Measurements from ENCODE around the gene PRRT1B. TPM values are rescaled to one million over a fixed set of nuclear protein-coding genes. Genes with fewer than 3 reads are reported as not detected.
A peak's percentile ranks its signal among the peaks of the same experiment; 100 is the strongest.

PRRT1B gene
- not detected for total RNA-seq

GRCh38 chr9:131545003-131545785, at the start of gene PRRT1B:
Gene PRRT1B, plus strand, starts transcription at chr9:131545523. Its CDS starts 93 bp downstream, at chr9:131545616.
- Histone ChIP-seq H3K9me3 (peaks cover 10 to 26% of the 10 kb centered on the region in 2 donors), H3K4me1 (peaks cover 0 to 11% of the 10 kb centered on the region in 2 donors), H3K27me3 (no peaks in the 10 kb centered on the region), H3K4me3 (peak within 1 kb of the TSS; percentile 51 to 52), H3K27ac (no peak within 1 kb of the TSS), H3K36me3 (no peaks in the 10 kb centered on the region)
- intact Hi-C loops (cut with DNase I): no loop called here
- DNase-seq (ENCODE audit: low spot score in 2 of 2): no peak
- TF ChIP-seq, protein P1, sequence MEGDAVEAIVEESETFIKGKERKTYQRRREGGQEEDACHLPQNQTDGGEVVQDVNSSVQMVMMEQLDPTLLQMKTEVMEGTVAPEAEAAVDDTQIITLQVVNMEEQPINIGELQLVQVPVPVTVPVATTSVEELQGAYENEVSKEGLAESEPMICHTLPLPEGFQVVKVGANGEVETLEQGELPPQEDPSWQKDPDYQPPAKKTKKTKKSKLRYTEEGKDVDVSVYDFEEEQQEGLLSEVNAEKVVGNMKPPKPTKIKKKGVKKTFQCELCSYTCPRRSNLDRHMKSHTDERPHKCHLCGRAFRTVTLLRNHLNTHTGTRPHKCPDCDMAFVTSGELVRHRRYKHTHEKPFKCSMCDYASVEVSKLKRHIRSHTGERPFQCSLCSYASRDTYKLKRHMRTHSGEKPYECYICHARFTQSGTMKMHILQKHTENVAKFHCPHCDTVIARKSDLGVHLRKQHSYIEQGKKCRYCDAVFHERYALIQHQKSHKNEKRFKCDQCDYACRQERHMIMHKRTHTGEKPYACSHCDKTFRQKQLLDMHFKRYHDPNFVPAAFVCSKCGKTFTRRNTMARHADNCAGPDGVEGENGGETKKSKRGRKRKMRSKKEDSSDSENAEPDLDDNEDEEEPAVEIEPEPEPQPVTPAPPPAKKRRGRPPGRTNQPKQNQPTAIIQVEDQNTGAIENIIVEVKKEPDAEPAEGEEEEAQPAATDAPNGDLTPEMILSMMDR (IDR thresholded peaks at IDR 0.05): no peak

- Histone ChIP-seq H3K4me1 (no peaks in the 10 kb centered on the region), H3K9me3 (no peaks in the 10 kb centered on the region), H3K27ac (no peak overlapping the region), H3K27me3 (no peaks in the 10 kb centered on the region), H3K4me3 (no peak overlapping the region), H3K36me3 (peaks cover 85 to 88% of the 10 kb centered on the region in 2 donors)
- no peak for DNase-seq (ENCODE audit: low spot score in 2 of 2)
- intact Hi-C loops (cut with DNase I): no loop called here
- TF ChIP-seq, protein P1 (IDR thresholded peaks at IDR 0.05): no peak
Measured at GRCh38 chr9:131495785-131496184, 49.5 kb upstream of the PRRT1B start.

GRCh38 chr9:131496844-131497405, 48.4 kb upstream of the PRRT1B start:
- Histone ChIP-seq H3K36me3 (peaks cover 74 to 77% of the 10 kb centered on the region in 2 donors), H3K9me3 (no peaks in the 10 kb centered on the region), H3K4me1 (peaks cover 0 to under 1% of the 10 kb centered on the region in 2 donors), H3K27ac (no peak overlapping the region), H3K4me3 (no peak overlapping the region), H3K27me3 (no peaks in the 10 kb centered on the region)
- intact Hi-C loops (cut with DNase I): no loop called here
- no peak for DNase-seq (ENCODE audit: low spot score in 2 of 2)
- TF ChIP-seq, protein P1 (IDR thresholded peaks at IDR 0.05): no peak

- Histone ChIP-seq H3K27ac (no peak overlapping the region), H3K36me3 (peaks cover 50 to 53% of the 10 kb centered on the region in 2 donors), H3K4me3 (no peak overlapping the region), H3K9me3 (no peaks in the 10 kb centered on the region), H3K27me3 (no peaks in the 10 kb centered on the region), H3K4me1 (peaks cover 9 to 15% of the 10 kb centered on the region in 2 donors)
- no peak for DNase-seq (ENCODE audit: low spot score in 2 of 2)
- TF ChIP-seq, protein P1 (IDR thresholded peaks at IDR 0.05): no peak
- intact Hi-C loops (cut with DNase I): no loop called here
Measured at GRCh38 chr9:131499254-131499767, 46.0 kb upstream of the PRRT1B start.

- intact Hi-C loops (cut with DNase I): no loop called here
- no peak for DNase-seq (ENCODE audit: low spot score in 2 of 2)
- no peaks in the 10 kb centered on the region for H3K9me3 ChIP-seq
- H3K27me3 ChIP-seq: no peaks in the 10 kb centered on the region
- H3K4me1 ChIP-seq: peaks cover 10 to 17% of the 10 kb centered on the region in 2 donors
- TF ChIP-seq, protein P1 (IDR thresholded peaks at IDR 0.05): no peak
- no peak overlapping the region for H3K4me3 ChIP-seq
- H3K36me3 ChIP-seq: peaks cover 39 to 43% of the 10 kb centered on the region in 2 donors
- no peak overlapping the region for H3K27ac ChIP-seq
Measured at GRCh38 chr9:131500377-131500776, 44.9 kb upstream of the PRRT1B start.
